ENCODE results near the gene SLC5A3.
A peak's percentile ranks its signal among the peaks of the same experiment; 100 is the strongest.

SLC5A3 gene

DNA sequence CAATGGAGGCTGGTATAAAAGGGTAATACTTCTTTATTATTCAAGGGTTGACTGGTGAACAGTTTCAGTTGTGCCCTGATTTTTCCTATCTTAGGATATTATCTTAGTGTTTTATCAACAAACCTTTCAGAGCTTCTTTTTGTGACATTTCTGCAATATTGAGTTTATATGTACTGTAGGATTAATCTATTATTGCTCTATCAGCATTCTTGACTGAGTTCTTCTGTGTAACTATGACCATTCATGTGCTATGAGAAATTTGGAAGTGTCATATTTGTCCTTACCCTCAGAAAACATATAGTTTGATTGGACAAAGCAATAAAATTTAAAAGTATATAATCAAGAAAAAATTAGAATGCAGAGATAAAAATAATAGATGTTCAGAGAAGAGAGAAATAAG lies 25.5 kb upstream of the SLC5A3 start:
- TF ChIP-seq CTCF (conservative IDR thresholded peaks at IDR 0.05), result no peak
- no peak overlapping the region for H3K27ac ChIP-seq

DNA sequence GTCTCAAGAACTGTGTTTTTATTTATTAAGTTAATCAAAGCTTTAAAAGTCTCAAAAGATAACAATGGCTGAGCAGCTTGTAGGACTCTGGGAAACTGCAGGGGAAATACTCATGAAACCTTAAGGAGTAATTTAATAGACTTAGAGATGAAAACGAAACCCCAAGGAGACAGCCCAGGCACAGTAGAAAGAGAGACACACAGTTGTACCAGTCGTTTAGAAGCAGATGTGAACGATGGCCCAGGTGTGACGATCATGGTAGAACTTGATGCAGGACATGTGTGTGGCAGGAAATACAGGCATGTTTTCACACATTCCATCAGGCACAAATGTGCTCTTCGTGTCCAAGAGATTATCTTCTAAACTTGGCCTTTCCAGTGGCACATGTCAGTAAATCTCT lies 21.2 kb upstream of the SLC5A3 start:
- TF ChIP-seq CTCF (conservative IDR thresholded peaks at IDR 0.05), result no peak
- H3K27ac ChIP-seq, result no peak overlapping the region

DNA sequence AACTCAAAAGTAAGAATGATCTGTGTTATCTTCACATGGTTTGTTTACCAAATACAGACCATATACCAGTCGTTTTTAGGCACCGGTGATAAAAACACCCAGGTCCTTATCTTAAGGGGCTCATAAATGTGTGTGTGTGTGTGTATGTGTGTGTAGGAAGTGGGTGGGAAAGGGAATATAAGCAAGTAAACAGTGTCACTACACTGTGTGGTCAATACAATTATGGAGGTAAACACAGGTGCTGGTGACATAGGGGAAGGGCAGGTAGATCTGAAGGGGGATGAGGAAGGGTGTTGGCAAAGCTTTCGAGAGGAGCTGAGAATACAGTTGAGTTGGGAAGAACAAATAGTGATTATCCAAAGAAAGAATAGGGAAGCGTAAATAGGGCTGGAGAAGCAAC lies 19.1 kb upstream of the SLC5A3 start:
- H3K27ac ChIP-seq, result peak overlapping the region; percentile 6; the same call in 1 of the 2 replicates
- TF ChIP-seq CTCF (conservative IDR thresholded peaks at IDR 0.05), result no peak

DNA sequence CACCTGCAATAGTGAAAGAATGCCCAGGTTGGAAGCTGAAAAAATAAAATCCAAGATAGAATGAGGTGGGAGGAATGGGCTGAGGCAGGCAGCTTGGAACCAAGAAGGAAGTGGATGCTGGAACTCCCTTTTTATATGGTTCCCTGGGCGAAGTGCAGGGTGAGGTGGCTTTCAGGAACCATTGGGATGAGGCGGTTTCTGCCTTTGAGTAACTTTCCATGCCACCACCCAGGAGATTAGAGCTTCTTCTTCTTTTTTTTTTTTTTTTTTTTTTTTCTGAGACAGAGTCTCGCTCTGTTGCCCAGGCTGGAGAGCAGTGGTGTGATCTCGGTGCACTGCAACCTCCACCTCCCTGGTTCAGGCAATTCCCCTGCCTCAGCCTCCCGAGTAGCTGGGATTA lies 17.8 kb upstream of the SLC5A3 start:
- no peak overlapping the region for H3K27ac ChIP-seq
- no peak for TF ChIP-seq CTCF (conservative IDR thresholded peaks at IDR 0.05)

GRCh38 chr21:34061983-34062382 lies 11.4 kb upstream of the SLC5A3 start:
- no peak overlapping the region for H3K27ac ChIP-seq
- TF ChIP-seq CTCF (conservative IDR thresholded peaks at IDR 0.05), result no peak

DNA sequence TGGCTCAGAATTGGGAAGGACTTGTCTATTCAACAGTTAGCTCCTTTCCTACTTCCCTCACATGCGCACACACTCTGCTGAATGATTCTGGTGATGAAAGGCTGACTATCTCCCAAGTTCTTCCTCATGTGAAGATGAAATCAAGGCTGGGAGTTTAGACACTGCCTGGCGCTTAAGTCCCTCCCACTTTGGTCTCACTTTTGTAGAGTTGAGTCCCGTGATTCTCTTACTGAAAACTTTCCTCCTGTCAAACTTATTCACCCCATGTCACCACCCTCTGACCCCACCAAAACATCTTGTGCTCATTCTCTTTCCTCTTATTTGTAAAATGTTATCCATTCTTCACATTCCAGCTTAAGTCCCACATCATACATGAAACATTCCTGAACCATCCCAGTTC lies 8.4 kb upstream of the SLC5A3 start:
- H3K27ac ChIP-seq, result no peak overlapping the region
- no peak for TF ChIP-seq CTCF (conservative IDR thresholded peaks at IDR 0.05)

DNA sequence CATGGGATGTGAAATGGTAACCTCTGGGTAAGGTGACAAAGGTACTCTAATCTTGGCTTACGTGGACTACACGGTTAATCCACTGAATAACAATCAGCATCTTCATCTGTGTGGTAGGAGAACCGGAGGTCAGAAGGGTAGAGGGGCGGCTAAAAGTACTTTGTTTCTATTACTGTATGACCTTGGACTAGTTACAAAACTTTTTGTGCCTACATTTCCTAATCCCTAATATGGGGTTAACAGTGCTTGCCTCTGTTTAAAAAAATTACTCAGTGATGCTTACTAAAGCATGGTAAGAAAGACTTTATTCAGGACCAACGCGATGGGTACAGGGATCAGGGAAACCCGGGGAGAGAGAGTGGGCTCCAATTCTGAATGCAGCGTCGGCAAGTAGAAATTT lies 1.7 kb upstream of the SLC5A3 start:
- H3K27ac ChIP-seq, result no peak overlapping the region
- no peak for TF ChIP-seq CTCF (conservative IDR thresholded peaks at IDR 0.05)

Data from VCaP (cell line).